GM18507 (cell line): Measurements from ENCODE around the gene LRRC45.

Experiments
- DNase-seq: peaks from one replicate; pipeline ENCODE4 v3.0.0; 2011; ENCODE audit warnings: low read depth; ENCODE audit not compliant: insufficient read length; ENCODE audit errors: extremely low spot score
- FAIRE-seq: peaks from 2 replicates; lab custom pipeline; 2011; peaks lifted over from hg19 to GRCh38; lab: Jason Lieb, UNC

LRRC45 gene

DNA sequence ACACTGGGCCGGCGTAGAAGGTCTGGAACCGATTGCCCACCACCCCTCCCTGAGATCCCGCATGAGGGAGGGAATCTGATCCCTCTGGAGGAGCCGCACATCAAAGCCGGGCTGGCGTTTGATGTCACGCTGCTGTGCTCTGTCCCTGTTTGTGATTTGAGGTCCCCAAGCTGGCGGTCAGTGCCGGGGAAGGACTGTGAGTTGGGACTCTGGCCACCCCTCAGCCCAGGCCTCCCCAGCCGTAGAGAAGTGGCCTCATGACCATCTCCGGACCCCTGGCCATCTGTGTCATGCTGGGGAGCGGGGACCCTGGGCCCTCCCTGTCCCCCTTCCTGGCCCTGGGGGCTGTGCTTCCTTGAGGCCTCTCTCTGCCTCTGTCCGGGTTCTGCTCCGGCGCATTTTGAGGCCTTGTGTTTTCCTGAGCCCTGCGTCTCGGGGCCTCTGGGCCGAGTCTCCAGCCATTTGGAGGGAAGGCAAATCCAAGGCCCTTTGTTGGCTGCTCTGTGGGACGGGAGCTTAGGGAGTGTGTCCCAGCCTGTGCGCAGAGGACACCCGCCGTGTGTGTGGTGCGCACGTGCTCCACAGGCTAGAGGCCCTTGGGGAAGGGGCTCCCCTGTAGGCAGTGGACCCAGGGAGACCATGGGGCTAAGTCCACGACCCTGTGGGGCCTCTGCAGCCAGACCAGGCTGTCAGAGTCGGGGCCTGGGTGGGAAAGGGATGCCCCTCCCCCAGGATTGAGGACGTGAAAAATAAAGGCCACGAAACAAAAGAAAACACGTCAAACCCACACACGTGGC lies 30.6 kb upstream of the LRRC45 start:
- DNase-seq, result no peak
- FAIRE-seq, result no peak

- no peak for FAIRE-seq
- no peak for DNase-seq
These were observed 29.1 kb upstream of the LRRC45 start for GRCh38 chr17:81993729-81994592.

GRCh38 chr17:81994593-81995462 lies 28.3 kb upstream of the LRRC45 start:
- FAIRE-seq (no peak), DNase-seq (no peak)

GRCh38 chr17:81995463-81996231 lies 27.5 kb upstream of the LRRC45 start:
- no peak for FAIRE-seq
- no peak for DNase-seq

GRCh38 chr17:81996232-81996756 lies 26.8 kb upstream of the LRRC45 start:
- DNase-seq, result no peak
- FAIRE-seq, result no peak

DNA sequence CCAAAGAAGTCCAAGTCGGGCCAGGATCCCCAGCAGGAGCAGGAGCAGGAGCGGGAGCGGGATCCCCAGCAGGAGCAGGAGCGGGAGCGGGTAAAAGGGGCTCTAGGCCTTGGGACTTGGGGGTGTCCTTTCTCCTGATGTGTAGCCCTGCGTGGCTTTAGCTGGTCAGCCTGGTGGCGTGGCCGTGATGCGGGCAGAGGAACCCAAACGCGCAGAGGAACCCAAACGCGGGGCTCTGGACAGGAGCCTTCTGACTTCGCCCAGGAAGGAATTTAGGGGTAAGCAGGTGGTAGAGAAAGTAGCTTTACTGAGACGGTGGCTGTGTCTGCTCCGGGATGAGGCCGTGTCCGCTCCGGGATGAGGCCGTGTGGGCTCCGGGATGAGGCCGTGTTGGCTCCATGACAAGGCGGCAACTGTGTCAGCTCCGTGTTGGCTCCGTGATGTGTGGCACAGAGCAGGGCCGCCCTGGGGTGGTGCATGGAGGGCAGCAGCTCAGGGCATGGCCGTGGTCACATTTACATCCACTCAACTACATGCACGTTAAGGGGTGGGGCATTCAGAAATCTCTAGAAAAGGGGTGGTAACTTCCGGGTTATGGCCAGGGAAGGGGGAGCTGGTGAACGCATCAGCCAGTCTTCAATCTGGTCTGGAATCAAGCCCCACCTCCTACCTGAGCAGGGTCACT lies 26.2 kb upstream of the LRRC45 start:
- no peak for DNase-seq
- no peak for FAIRE-seq

DNA sequence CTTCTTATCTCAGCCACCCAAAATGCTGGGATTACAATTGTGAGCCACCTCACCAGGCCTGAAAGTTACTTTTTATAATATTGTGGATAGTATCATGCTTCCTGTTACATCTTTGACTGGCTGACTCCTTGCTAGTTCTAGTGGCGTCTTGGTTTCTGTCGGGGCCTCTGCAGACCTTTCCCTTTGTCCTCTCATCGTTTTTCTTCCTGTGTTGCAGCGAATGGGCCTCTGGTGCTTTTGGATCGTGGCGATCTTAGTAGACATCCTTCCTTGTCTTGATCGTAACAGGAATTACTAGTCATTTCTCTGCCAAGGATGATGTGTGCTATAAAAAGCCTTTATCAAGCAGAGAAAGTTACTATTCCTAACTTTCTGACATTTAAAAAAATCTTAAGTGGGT lies 24.9 kb upstream of the LRRC45 start:
- no peak for DNase-seq
- no peak for FAIRE-seq

- FAIRE-seq, result no peak
- no peak for DNase-seq
These were observed 24.2 kb upstream of the LRRC45 start for GRCh38 chr17:81998691-81999438.

DNA sequence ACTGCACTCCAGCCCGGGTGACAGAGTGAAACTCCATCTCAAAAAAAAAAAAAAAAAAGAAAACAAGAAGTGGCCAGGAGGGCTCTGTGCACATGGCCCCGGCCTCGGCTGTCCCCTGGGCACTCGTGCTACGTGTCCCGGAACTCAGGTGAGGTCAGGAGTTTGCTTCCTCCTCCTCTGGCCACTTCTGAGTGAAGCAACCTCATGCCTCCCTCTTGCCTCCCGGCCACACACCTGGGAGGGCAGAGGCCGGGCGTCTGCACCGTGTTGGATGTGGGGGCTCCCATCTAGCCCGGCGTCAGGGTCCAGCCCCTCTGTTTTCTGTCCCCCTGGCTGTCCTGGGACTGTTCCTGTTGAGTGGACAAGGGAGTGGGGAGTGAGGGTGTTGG lies 23.5 kb upstream of the LRRC45 start:
- no peak for DNase-seq
- no peak for FAIRE-seq

- DNase-seq, result no peak
- no peak for FAIRE-seq
These were observed 22.9 kb upstream of the LRRC45 start for GRCh38 chr17:81999976-82000802.

DNA sequence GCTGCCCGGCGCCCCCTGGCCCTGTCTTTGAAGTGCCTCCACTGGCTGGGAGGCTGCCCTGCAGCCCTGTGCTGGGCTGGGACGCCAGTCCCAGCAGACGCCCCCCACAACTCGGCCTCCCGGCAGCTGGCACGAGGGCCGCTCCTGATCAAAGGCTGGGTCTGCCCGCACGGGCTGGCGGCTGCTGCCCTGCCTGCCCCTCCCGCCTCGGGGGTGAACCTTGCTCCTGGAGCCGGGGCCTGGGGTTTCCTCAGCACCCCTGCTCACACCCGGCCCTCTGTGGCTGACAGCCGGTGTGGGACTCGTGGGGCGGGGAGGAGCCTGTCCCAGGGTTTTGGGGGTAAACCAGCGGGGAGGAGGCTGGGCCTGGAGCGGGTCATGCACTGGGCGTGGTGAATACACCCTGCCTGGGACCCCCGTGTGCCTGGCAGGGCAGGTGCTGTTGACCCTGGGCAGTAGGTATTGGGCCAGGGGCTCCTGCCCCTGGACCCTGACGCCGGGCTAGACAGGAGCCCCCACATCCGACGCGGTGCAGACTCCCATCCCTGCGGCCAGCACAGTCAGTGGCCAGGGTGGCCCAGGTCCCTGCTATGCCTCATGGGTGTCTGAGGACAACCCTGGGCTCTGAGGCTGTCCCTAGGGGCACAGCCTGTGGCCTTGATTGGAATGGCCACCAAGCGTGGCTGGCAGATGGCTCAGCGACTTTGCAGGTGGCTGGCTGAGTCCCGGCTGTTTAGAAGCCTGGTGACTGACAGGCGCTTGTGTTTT lies 22.1 kb upstream of the LRRC45 start:
- no peak for FAIRE-seq
- no peak for DNase-seq

DNA sequence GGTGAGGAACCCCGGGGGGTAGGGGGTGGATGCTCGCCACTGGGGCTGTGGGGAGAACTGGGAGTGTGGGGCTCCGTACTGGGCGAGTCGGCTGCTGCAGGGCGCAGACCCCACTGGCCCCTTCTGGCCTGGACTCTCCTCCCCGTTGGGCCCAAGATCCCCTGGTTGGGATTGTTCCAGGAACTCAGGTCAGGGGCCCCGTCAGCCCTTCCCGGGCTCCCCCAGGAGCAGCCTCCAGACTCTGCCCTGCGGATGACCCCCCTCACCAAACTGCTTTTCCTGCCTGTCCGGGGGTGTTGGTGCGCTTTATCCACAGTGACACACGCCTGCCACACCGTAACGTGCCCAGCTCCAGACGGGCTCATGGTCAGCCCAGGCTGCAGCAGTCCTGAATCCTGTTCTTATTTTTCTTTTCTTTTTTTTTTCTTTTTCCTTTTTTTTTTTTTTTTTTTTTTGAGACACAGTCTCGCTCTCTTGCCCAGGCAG lies 21.5 kb upstream of the LRRC45 start:
- FAIRE-seq, result no peak

DNA sequence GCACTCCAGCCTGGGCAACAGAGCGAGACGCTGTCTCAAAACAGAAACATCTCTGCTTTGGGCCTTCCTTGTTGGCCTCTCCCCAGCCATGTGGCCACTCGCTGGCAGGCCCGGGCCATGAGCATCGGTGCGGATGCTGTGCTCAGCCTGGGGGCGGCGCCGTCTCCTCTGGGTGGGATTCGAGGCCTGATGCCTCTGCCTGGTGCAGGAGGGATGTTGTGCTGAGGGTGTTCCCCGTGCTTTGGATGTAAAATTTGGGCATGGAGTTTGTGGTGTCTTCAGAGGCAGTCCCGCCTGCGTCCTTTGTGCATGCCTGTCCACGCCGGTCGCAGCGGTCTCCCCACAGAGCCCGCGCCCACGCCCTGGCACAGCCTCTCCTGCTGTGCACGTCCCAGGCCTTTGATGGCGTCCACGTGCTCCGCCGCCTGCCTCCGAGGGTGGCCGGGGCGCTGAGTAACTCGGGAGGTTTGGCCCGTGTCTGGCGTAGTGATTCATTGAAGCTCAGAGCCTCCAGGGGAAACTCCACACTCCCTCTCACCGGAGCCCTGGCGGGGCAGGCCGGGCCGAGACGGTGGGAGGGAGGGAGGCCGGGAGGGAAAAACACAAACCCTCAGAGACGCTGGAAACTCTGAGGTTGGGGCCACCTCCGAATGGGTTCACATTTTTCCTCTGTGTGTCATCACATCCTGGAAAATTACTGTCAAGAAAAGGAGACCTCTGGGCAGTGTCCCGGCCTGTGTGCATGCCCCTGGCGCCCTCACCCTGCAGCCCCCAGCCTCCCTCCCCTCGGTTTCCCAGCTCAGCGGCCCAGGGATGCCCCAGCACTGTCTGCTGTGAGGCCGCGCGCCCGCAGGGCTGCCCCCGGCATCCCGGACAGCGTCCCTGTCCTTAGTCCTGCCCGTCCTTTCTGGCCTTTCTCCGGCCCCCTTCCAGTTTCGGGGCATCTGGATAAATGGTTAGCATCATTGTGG lies 19.4 kb upstream of the LRRC45 start:
- FAIRE-seq, result no peak

More for the DNA sequence above, 21.5 kb upstream of the LRRC45 start:
- DNase-seq, result no peak

DNA sequence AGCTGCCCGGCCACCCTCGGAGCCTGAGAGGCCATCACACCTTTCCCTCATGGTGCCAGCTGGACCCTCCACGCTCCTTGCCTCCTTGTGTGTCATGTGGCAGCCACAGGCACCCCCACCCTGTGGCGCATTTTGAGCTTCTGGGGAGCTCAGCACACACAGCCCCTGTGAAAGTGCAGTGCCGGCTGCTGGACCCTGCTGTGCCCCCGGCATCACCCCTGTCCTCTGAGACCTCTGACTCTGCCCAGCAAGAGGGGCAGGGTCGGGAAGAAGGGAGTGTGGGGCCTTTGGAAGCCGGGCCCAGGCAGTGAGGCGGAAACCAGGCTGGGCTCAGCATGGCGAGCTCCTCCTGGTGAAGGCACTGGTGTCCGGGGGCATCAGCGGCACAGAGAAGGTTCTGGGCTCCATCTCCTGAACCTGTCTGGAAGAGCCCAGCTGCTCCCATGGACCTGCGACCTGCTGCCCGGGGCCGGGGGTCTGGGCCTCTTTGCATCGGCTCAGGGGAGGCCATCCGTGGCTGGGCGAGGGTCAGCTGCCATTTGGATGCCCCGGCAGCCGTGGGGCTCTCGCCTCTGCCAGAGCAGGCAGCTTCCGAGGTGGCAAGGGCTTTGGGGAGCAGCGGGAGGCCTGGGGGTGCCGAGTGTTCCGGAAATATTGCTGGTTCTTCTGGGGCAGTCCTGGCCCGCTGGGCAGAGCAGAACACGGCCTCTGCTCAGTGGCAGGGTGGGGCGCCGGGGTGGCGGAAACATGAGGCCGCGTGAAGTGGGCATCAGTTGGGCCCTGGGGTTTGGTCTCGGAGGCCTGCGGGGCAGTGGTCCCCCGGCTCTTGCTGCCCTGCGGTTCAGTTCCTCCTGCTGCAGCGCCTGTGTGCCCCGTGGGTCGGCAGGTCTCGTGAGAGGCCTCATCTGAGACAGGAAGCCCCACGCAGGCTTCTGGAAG lies 18.3 kb upstream of the LRRC45 start:
- no peak for FAIRE-seq
- DNase-seq, result no peak

More for the DNA sequence above, 19.4 kb upstream of the LRRC45 start:
- no peak for DNase-seq
